ENCODE data around the gene SLC20A1. TPM values are rescaled to one million over a fixed set of nuclear protein-coding genes. Genes with fewer than 3 reads are reported as not detected.

The SLC20A1 gene
- total RNA-seq, 4 donors from 2014 or later: 11.5 to 30.6 (median 24.4) TPM

- H3K9me3 ChIP-seq: no peaks in the 10 kb centered on the region
- H3K4me3 ChIP-seq: no peak overlapping the region
- DNase-seq: no peak
- TF ChIP-seq POLR2A (IDR thresholded peaks at IDR 0.05): no peak
- TF ChIP-seq, protein P1, sequence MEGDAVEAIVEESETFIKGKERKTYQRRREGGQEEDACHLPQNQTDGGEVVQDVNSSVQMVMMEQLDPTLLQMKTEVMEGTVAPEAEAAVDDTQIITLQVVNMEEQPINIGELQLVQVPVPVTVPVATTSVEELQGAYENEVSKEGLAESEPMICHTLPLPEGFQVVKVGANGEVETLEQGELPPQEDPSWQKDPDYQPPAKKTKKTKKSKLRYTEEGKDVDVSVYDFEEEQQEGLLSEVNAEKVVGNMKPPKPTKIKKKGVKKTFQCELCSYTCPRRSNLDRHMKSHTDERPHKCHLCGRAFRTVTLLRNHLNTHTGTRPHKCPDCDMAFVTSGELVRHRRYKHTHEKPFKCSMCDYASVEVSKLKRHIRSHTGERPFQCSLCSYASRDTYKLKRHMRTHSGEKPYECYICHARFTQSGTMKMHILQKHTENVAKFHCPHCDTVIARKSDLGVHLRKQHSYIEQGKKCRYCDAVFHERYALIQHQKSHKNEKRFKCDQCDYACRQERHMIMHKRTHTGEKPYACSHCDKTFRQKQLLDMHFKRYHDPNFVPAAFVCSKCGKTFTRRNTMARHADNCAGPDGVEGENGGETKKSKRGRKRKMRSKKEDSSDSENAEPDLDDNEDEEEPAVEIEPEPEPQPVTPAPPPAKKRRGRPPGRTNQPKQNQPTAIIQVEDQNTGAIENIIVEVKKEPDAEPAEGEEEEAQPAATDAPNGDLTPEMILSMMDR (IDR thresholded peaks at IDR 0.05): no peak
- H3K27ac ChIP-seq: no peak overlapping the region
- no peaks in the 10 kb centered on the region for H3K4me1 ChIP-seq
- H3K27me3 ChIP-seq: no peaks in the 10 kb centered on the region
- no peaks in the 10 kb centered on the region for H3K36me3 ChIP-seq
- intact Hi-C loops (cut with DNase I; ENCODE audit: low total_unique reads): no loop called here
Measured at GRCh38 chr2:112686348-112687217, 40.8 kb downstream of the SLC20A1 start.

DNA sequence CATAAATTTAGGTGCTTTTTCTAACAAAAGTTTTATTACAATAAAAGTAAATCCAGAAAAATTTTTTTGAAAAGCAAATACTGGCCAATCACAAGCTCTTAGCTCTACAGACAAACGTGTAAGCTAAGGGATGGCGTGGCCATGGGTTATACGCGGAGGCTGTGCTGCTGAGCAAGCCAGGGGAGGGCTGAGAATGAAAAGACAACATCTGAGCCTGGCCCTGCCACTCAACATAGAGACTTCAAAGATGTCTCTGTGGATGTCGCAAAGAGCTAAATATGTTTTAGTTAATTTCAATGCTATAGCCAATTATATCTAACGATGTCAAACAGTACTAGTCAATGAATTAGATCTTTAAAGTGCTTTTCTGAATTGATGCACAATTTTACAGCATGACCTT lies 41.8 kb downstream of the SLC20A1 start:
- intact Hi-C loops (cut with DNase I; ENCODE audit: low total_unique reads): no loop called here
- TF ChIP-seq, protein P1 (IDR thresholded peaks at IDR 0.05): no peak
- no peak for TF ChIP-seq POLR2A (IDR thresholded peaks at IDR 0.05)
- no peaks in the 10 kb centered on the region for H3K36me3 ChIP-seq

GRCh38 chr2:112688086-112688880 lies 42.5 kb downstream of the SLC20A1 start:
- intact Hi-C loops (cut with DNase I; ENCODE audit: low total_unique reads): no loop called here

More for the DNA sequence above, 41.8 kb downstream of the SLC20A1 start:
- Histone ChIP-seq H3K4me1 (no peaks in the 10 kb centered on the region), H3K27me3 (no peaks in the 10 kb centered on the region), H3K27ac (no peak overlapping the region), H3K9me3 (no peaks in the 10 kb centered on the region), H3K4me3 (no peak overlapping the region)
- DNase-seq: no peak

GRCh38 chr2:112690853-112691401 lies 45.2 kb downstream of the SLC20A1 start:
- no peaks in the 10 kb centered on the region for H3K4me1 ChIP-seq
- intact Hi-C loops (cut with DNase I; ENCODE audit: low total_unique reads): no loop called here
- H3K9me3 ChIP-seq: no peaks in the 10 kb centered on the region
- no peak overlapping the region for H3K27ac ChIP-seq
- no peak overlapping the region for H3K4me3 ChIP-seq
- peak in 1 of 2 donors; percentile 29 for DNase-seq
- no peaks in the 10 kb centered on the region for H3K36me3 ChIP-seq
- no peak for TF ChIP-seq POLR2A (IDR thresholded peaks at IDR 0.05)
- TF ChIP-seq, protein P1 (IDR thresholded peaks at IDR 0.05): peak in 3 of 4 experiments; percentile 16 to 57 (median 44)
- H3K27me3 ChIP-seq: no peaks in the 10 kb centered on the region

More at GRCh38 chr2:112688086-112688880, 42.5 kb downstream of the SLC20A1 start:
- Histone ChIP-seq H3K36me3 (no peaks in the 10 kb centered on the region), H3K4me3 (no peak overlapping the region), H3K27me3 (no peaks in the 10 kb centered on the region), H3K27ac (no peak overlapping the region), H3K4me1 (no peaks in the 10 kb centered on the region), H3K9me3 (no peaks in the 10 kb centered on the region)
- no peak for TF ChIP-seq POLR2A (IDR thresholded peaks at IDR 0.05)
- TF ChIP-seq, protein P1 (IDR thresholded peaks at IDR 0.05): no peak
- DNase-seq: no peak

Measured in uterus (tissue), 4 donors.